Upper lobe of right lung (tissue), 1 donor: Measurements from ENCODE around the gene SPOCK1. TPM values are rescaled to one million over a fixed set of nuclear protein-coding genes. Genes with fewer than 3 reads are reported as not detected.
A peak's percentile ranks its signal among the peaks of the same experiment; 100 is the strongest.
"Not testable (repeated sequence)": the region's sequence is repeated elsewhere in the genome, so short reads cannot be mapped to it uniquely, and the experiment has no call there.

Experiments used
- ATAC-seq: fragments of 200-7000 bp; cut with Tn5 transposase; one replicate; pipeline ENCODE4 v1.9.1; 2020; ENCODE audit warnings: mild to moderate bottlenecking, moderate library complexity
- DNase-seq: peaks from one replicate; pipeline ENCODE4 v3.0.0-alpha.2; 2020
- H3K27ac ChIP-seq: fragments of 200-600 bp; one replicate; pipeline ENCODE4 v1.8.0; 2022
- H3K27me3 ChIP-seq: fragments of 200-600 bp; one replicate; pipeline ENCODE4 v1.8.0; 2022; ENCODE audit warnings: mild to moderate bottlenecking
- H3K36me3 ChIP-seq: fragments of 200-600 bp; one replicate; pipeline ENCODE4 v1.8.0; 2022
- H3K4me1 ChIP-seq: fragments of 200-600 bp; one replicate; pipeline ENCODE4 v1.8.0; 2022
- H3K4me3 ChIP-seq: fragments of 200-600 bp; one replicate; pipeline ENCODE4 v1.8.0; 2022; ENCODE audit warnings: mild to moderate bottlenecking
- H3K9me3 ChIP-seq: fragments of 200-600 bp; one replicate; pipeline ENCODE4 v1.8.0; 2022
- CTCF ChIP-seq: fragments of 200-600 bp; IDR thresholded peaks from one replicate; pipeline ENCODE4 v1.8.0; 2022; ENCODE audit warnings: antibody characterized with exemption
- intact Hi-C: fragments of 100-400 bp; cut with DNase I; formaldehyde crosslinking; loops from one replicate; pipeline ENCODE4 v1.11.0; 2022
- total RNA-seq: library from RNA; stranded (reverse); fragmentation: NEBNext Ultra II Directional; extraction: Animal tissue kit (Norgen Biotek cat#: 25700); gene quantifications from one replicate; pipeline ENCODE4 v1.2.1, GENCODE V29; 2021
- donor health status: DM: no; HTN: yes; CAD: no; lungs with severe emphysema.

Gene SPOCK1
- total RNA-seq, 1 donor from 2014 or later = 4.0 TPM

- Histone ChIP-seq H3K27me3 (peaks cover 26% of the 10 kb centered on the region), H3K27ac (no peak overlapping the region), H3K36me3 (no peaks in the 10 kb centered on the region), H3K4me1 (peaks cover 4% of the 10 kb centered on the region), H3K4me3 (no peak overlapping the region), H3K9me3 (no peaks in the 10 kb centered on the region)
- intact Hi-C loops = no loop called here
- DNase-seq (no peak), ATAC-seq (no peak)
- TF ChIP-seq CTCF = no peak
Measured at GRCh38 chr5:137500615-137501225, 1.6 kb upstream of the SPOCK1 start.

- peaks cover 26% of the 10 kb centered on the region for H3K27me3 ChIP-seq
- H3K4me3 ChIP-seq, DNase-seq, H3K27ac ChIP-seq, H3K4me1 ChIP-seq, intact Hi-C loops, ATAC-seq, H3K9me3 ChIP-seq, H3K36me3 ChIP-seq: not testable (repeated sequence)
Measured at GRCh38 chr5:137499506-137499847, 351 bp upstream of the SPOCK1 start.

GRCh38 chr5:137498301-137498735 lies 808 bp downstream of the SPOCK1 start:
- peaks cover 26% of the 10 kb centered on the region for H3K27me3 ChIP-seq
- no peaks in the 10 kb centered on the region for H3K36me3 ChIP-seq
- DNase-seq = peak; percentile 63
- TF ChIP-seq CTCF = no peak
- ATAC-seq = peak; percentile 13
- H3K27ac ChIP-seq = no peak overlapping the region
- H3K4me1 ChIP-seq = peaks cover 4% of the 10 kb centered on the region
- H3K9me3 ChIP-seq = no peaks in the 10 kb centered on the region
- intact Hi-C loops = no loop called here
- peak overlapping the region; percentile 30 for H3K4me3 ChIP-seq

GRCh38 chr5:137497396-137498290 lies 1.5 kb downstream of the SPOCK1 start:
- no peak for TF ChIP-seq CTCF
- Histone ChIP-seq H3K27me3 (peaks cover 26% of the 10 kb centered on the region), H3K4me3 (no peak overlapping the region), H3K27ac (no peak overlapping the region), H3K4me1 (peaks cover 4% of the 10 kb centered on the region), H3K36me3 (no peaks in the 10 kb centered on the region), H3K9me3 (no peaks in the 10 kb centered on the region)
- ATAC-seq (no peak), DNase-seq (peak; percentile 47)
- intact Hi-C loops = no loop called here

- H3K27ac ChIP-seq = no peak overlapping the region
- H3K27me3 ChIP-seq = peaks cover 26% of the 10 kb centered on the region
- no peaks in the 10 kb centered on the region for H3K9me3 ChIP-seq
- H3K36me3 ChIP-seq = no peaks in the 10 kb centered on the region
- H3K4me3 ChIP-seq = no peak overlapping the region
- peaks cover 4% of the 10 kb centered on the region for H3K4me1 ChIP-seq
- TF ChIP-seq CTCF = no peak
- intact Hi-C loops = no loop called here
- DNase-seq = no peak
- no peak for ATAC-seq
Measured at GRCh38 chr5:137496919-137497318, 2.2 kb downstream of the SPOCK1 start.

GRCh38 chr5:137492331-137492730 lies 6.8 kb downstream of the SPOCK1 start:
- intact Hi-C loops = no loop called here
- Histone ChIP-seq H3K4me3 (no peak overlapping the region), H3K9me3 (no peaks in the 10 kb centered on the region), H3K4me1 (no peaks in the 10 kb centered on the region), H3K36me3 (no peaks in the 10 kb centered on the region), H3K27ac (no peak overlapping the region), H3K27me3 (peaks cover 13% of the 10 kb centered on the region)
- TF ChIP-seq CTCF = no peak
- ATAC-seq (no peak), DNase-seq (no peak)
